Bronchial epithelial cell (primary cell): ENCODE data around the gene DPYD. TPM values are rescaled to one million over a fixed set of nuclear protein-coding genes. Genes with fewer than 3 reads are reported as not detected.

ENCODE experiments used
- DNase-seq: peaks from one replicate; pipeline ENCODE4 v3.0.0-alpha.2; 2010; ENCODE audit warnings: low read depth
- FAIRE-seq: peaks from 2 replicates; lab custom pipeline; 2011; peaks lifted over from hg19 to GRCh38; lab: Jason Lieb, UNC
- H3K27me3 ChIP-seq: 2 replicates; pipeline ENCODE4 v1.5.1; 2011; ENCODE audit warnings: low read length; ENCODE audit not compliant: control insufficient read depth, insufficient read depth
- H3K36me3 ChIP-seq: 2 replicates; pipeline ENCODE4 v1.5.1; 2011; ENCODE audit warnings: low read length; ENCODE audit not compliant: control insufficient read depth, insufficient read depth
- H3K4me3 ChIP-seq: 2 replicates; pipeline ENCODE4 v1.5.1; 2011; ENCODE audit warnings: mild to moderate bottlenecking, low read depth, low read length, control low read depth
- total RNA-seq: library from RNA; depleted of rRNA; stranded (reverse); fragments of >200 nt; gene quantifications from 2 replicates; pipeline ENCODE4 v1.2.1, GENCODE V29; 2014
- TF ChIP-seq, protein P1 (sequence below): IDR thresholded peaks from 2 replicates; pipeline ENCODE4 v1.5.1; 2011; ENCODE audit warnings: mild to moderate bottlenecking, moderate library complexity, low read length, control low read depth, inconsistent platforms; ENCODE audit not compliant: insufficient read depth, severe bottlenecking

Gene DPYD
- total RNA-seq, 1 donor from 2014 or later = 1.6 TPM

DNA sequence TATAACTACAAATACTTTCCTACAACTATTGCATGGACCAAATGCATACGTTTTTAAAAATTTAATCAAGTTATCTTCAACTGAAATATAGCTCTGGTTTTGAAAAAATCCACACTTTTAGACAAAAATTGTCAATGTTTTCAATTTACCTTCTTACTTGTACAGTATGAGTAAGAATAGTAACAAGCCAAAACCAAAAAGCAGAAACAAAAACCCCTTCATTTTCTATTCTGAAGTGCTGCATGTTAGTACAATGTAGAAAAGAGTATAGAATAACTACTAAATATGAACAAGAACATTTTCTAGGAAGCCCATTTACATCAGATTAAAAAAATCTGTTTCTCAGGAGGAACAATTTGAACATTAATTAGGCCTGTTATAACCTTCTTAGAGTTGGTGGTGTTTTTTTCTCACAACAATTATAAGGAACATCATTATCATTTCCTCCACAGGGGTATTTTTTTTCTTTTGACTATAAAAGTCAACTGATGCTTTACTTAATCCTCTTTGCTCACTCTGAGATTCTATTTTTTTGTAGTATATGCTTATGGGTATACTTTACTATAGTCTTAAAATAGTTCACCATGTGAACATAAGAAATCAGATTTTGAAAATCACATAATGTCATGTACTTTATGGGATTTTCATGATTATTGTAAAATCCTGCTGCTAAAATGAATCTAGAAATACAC lies 723.9 kb downstream of the DPYD start:
- H3K36me3 ChIP-seq = no peaks in the 10 kb centered on the region
- DNase-seq (no peak), FAIRE-seq (no peak)
- TF ChIP-seq, protein P1, sequence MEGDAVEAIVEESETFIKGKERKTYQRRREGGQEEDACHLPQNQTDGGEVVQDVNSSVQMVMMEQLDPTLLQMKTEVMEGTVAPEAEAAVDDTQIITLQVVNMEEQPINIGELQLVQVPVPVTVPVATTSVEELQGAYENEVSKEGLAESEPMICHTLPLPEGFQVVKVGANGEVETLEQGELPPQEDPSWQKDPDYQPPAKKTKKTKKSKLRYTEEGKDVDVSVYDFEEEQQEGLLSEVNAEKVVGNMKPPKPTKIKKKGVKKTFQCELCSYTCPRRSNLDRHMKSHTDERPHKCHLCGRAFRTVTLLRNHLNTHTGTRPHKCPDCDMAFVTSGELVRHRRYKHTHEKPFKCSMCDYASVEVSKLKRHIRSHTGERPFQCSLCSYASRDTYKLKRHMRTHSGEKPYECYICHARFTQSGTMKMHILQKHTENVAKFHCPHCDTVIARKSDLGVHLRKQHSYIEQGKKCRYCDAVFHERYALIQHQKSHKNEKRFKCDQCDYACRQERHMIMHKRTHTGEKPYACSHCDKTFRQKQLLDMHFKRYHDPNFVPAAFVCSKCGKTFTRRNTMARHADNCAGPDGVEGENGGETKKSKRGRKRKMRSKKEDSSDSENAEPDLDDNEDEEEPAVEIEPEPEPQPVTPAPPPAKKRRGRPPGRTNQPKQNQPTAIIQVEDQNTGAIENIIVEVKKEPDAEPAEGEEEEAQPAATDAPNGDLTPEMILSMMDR = no peak
- no peaks in the 10 kb centered on the region for H3K27me3 ChIP-seq
- H3K4me3 ChIP-seq = no peak overlapping the region

DNA sequence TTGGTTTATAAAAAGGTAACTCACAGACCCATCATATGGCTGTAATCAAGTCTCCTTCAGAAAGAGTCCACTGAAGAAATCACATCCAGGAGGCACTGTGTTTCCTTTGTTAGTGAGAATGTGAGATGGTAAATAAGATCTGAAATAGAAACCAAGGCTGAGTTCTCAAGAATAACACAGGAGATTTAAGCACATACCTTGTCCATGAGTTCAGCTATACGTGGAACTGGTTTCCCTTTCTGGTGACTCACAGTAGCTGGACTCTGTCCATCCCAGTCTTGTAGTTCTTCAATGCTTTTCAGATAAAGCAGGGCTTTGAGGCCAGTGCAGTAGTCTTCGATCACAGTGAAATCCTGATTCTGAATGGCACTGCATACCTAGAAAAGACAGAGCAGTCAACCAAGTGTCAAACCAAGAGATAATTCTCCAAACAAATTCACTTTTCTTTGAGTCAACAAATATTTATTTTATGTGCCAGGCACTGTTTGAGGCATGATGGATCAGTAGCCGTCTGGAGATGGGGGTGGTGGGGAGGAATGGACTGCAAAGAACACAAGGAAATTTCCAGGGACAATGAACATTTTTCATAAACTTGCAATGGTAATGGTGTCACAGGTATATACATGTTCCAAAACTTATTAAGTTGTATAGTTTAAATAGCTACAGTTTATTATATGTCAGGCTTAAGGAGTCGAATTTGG lies 727.8 kb downstream of the DPYD start:
- TF ChIP-seq, protein P1 = peak; percentile 1
- DNase-seq = peak; percentile 96
- FAIRE-seq = peak; percentile 23
- no peak overlapping the region for H3K4me3 ChIP-seq
- no peaks in the 10 kb centered on the region for H3K27me3 ChIP-seq
- H3K36me3 ChIP-seq = no peaks in the 10 kb centered on the region

DNA sequence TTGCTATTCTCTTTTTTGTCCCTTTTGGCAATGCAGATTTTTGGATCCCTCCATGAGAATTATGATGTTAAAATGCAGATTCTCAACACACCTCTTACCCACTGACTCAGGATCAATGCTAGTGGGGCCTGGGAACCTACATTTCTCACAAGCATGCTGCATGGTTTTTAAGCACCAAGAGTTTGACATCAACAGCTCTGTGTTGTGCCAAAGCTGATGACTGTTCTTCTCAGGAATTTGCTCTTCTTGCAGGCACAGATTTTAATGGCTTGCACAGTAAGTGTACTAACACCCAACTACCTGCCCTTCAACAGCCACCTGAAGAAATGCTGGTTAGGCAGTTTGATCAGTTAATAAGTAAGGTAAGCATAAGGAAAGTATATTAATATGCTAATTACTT lies 730.5 kb downstream of the DPYD start:
- H3K36me3 ChIP-seq = no peaks in the 10 kb centered on the region
- FAIRE-seq (peak; percentile 55), DNase-seq (peak; percentile 65)
- H3K4me3 ChIP-seq = no peak overlapping the region
- TF ChIP-seq, protein P1 = no peak
- no peaks in the 10 kb centered on the region for H3K27me3 ChIP-seq

DNA sequence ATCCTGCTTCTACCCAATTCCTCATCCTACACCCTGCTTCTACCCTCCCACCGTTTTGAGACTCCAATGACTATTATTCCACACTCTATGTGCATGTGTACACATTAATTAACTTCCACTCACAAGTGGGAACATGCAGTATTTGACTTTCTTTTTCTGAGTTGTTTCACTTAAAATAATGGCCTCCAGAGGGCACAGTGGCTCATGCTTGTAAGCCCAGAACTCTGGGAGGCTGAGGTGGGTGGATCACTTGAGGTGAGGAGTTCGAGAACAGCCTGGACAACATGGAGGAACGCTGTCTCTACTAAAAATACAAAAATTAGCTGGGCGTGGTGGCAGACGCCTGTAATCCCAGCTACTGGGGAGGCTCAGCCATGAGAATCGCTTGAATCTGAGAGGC lies 734.5 kb downstream of the DPYD start:
- TF ChIP-seq, protein P1 = no peak
- FAIRE-seq (no peak), DNase-seq (peak; percentile 6)
- Histone ChIP-seq H3K4me3 (no peak overlapping the region), H3K27me3 (no peaks in the 10 kb centered on the region), H3K36me3 (no peaks in the 10 kb centered on the region)

DNA sequence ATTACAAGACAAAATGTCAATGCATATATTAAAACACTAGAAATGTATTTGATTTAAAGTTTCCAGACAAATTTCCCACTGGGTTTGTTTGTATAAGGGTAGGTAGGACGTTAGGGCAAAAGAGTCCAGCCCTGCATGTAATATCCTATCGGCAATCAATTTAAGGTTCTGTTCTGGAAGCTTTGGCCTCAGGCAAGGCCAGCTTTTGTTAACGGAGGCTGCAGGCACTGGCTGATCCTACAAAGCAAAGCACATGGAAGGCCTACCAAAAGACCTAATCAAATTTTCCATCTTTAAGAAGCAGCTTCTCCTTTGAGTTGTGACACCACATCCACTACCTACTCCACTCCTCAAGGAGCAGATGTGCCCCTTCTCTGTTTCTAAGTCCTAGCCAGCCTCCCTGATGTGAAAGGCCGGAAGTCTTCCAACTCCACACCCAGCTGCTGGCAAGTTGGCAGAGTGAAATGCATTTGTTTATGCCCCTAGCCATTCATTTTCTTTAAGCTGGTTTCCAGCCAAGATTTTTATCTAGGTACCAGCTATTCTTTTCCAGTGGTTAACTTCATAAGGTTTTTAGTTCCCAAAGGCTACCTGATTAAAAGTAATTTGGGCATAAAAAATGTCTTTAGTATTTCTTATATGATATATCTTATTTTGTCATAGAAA lies 746.7 kb downstream of the DPYD start:
- H3K27me3 ChIP-seq = no peaks in the 10 kb centered on the region
- FAIRE-seq (no peak), DNase-seq (no peak)
- TF ChIP-seq, protein P1 = no peak
- H3K4me3 ChIP-seq = no peak overlapping the region
- no peaks in the 10 kb centered on the region for H3K36me3 ChIP-seq
